Gastrocnemius medialis (tissue), 4 donors: ENCODE results near the gene DIPK1A.

ENCODE experiments used
- CTCF ChIP-seq, 5 experiments: fragments of 450-650 bp in 3 of 5; fragments of 200-600 bp in 2 of 5; sonication (generic) in 2 of 5; IDR thresholded peaks in 4 of 5; conservative IDR thresholded peaks in 1 of 5; 1 replicate in 4 of 5; 2 replicates in 1 of 5; pipeline ENCODE4 v1.5.1; 2016 to 2019; ENCODE audit warnings: antibody characterized with exemption in 5 of 5, mild to moderate bottlenecking in 3 of 5, moderate library complexity in 3 of 5
- POLR2A ChIP-seq, 2 donors: fragments of 450-650 bp; IDR thresholded peaks; one replicate each; pipeline ENCODE4 v1.6.1; 2017; ENCODE audit warnings: antibody characterized with exemption in 2 of 2, mild to moderate bottlenecking in 2 of 2, moderate library complexity in 2 of 2

GRCh38 chr1:92884195-92884594, 77.1 kb downstream of the DIPK1A start:
- TF ChIP-seq CTCF (IDR thresholded peaks at IDR 0.05 in 4 of 5, conservative IDR thresholded peaks at IDR 0.05 in 1 of 5): no peak
- TF ChIP-seq POLR2A (IDR thresholded peaks at IDR 0.05): no peak
